ENCODE data around the gene BAZ1B. TPM values are rescaled to one million over a fixed set of nuclear protein-coding genes. Genes with fewer than 3 reads are reported as not detected.

BAZ1B gene
- polyA plus RNA-seq, 1 donor from 2014 or later = 35.0 TPM

DNA sequence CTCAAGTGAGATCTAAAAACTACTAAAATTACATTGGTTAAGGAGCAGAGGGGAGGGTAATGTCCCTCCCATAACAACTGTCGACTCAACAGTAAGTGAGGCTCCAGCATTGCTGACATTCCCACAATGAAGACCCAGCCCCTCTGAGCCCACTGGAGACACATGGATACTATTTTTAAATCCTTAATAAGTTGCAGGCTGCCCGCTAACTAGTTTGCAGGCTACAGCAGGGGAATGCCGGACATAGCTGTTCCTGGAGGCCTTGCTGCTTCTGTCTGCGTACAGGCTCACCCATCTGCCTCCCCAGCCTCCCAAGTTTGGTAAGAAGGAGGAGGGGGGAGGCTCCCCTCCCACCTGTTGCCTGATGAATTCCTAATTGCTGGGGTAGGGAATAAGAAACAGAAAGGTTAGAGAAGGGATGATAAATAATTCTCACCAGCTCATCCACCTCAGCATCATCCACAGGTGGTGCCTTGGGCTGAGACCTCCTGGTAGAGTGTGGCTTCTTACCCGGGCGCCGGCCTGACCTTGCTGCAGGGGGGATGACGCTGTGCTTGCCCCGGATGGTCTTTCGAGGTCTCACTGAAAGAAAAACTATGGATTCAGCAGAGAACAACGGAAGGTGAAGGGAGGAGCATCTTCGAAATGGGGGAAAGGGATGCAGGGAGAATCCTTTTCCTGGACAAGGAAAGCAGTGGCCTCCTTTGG is 78.4 kb downstream of the BAZ1B start:
- Histone ChIP-seq H3K9ac (ENCODE audit: low read length) (no peak overlapping the region), H3K36me3 (ENCODE audit: insufficient read depth, low read length) (peaks cover 4% of the 10 kb centered on the region), H2AFZ (ENCODE audit: low read depth, low read length) (no peak overlapping the region), H3K9me2 (ENCODE audit: insufficient read depth, low read length) (no peaks in the 10 kb centered on the region), H4K20me1 (ENCODE audit: insufficient read depth) (no peaks in the 10 kb centered on the region), H3K79me2 (replicated peaks; ENCODE audit: insufficient read depth, low read length) (no peaks in the 10 kb centered on the region), H3K4me3 (ENCODE audit: low read length) (no peak overlapping the region), H3K4me2 (ENCODE audit: low read length) (no peak overlapping the region), H3F3A (ENCODE audit: insufficient read depth, low read length, poor library complexity, severe bottlenecking) (no peaks in the 10 kb centered on the region), H3K9me3 (ENCODE audit: low read length) (no peaks in the 10 kb centered on the region), H3K27me3 (ENCODE audit: insufficient read depth, low read depth, low read length) (no peaks in the 10 kb centered on the region), H3K27ac (ENCODE audit: low read length) (no peak overlapping the region)
- TF ChIP-seq EP300 (conservative IDR thresholded peaks at IDR 0.05; ENCODE audit: poor library complexity, severe bottlenecking) = no peak
- no peak for TF ChIP-seq SMC3 (conservative IDR thresholded peaks at IDR 0.05; ENCODE audit: poor library complexity)
- no peak for TF ChIP-seq EZH2 (IDR thresholded peaks at IDR 0.05; ENCODE audit: borderline replicate concordance, insufficient read depth, low read length, poor library complexity, severe bottlenecking)
- no peak for TF ChIP-seq REST (IDR thresholded peaks at IDR 0.05; ENCODE audit: borderline replicate concordance)
- no peak for TF ChIP-seq MXI1 (conservative IDR thresholded peaks at IDR 0.05; ENCODE audit: poor library complexity, severe bottlenecking)
- no peak for TF ChIP-seq POLR2AphosphoS5 (IDR thresholded peaks at IDR 0.05)
- TF ChIP-seq, protein P1, sequence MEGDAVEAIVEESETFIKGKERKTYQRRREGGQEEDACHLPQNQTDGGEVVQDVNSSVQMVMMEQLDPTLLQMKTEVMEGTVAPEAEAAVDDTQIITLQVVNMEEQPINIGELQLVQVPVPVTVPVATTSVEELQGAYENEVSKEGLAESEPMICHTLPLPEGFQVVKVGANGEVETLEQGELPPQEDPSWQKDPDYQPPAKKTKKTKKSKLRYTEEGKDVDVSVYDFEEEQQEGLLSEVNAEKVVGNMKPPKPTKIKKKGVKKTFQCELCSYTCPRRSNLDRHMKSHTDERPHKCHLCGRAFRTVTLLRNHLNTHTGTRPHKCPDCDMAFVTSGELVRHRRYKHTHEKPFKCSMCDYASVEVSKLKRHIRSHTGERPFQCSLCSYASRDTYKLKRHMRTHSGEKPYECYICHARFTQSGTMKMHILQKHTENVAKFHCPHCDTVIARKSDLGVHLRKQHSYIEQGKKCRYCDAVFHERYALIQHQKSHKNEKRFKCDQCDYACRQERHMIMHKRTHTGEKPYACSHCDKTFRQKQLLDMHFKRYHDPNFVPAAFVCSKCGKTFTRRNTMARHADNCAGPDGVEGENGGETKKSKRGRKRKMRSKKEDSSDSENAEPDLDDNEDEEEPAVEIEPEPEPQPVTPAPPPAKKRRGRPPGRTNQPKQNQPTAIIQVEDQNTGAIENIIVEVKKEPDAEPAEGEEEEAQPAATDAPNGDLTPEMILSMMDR (IDR thresholded peaks at IDR 0.05; ENCODE audit: poor library complexity, severe bottlenecking) = no peak
- no peak for TF ChIP-seq TAF1 (IDR thresholded peaks at IDR 0.05; ENCODE audit: low read depth)
- no peak for TF ChIP-seq RAD21 (conservative IDR thresholded peaks at IDR 0.05)

DNA sequence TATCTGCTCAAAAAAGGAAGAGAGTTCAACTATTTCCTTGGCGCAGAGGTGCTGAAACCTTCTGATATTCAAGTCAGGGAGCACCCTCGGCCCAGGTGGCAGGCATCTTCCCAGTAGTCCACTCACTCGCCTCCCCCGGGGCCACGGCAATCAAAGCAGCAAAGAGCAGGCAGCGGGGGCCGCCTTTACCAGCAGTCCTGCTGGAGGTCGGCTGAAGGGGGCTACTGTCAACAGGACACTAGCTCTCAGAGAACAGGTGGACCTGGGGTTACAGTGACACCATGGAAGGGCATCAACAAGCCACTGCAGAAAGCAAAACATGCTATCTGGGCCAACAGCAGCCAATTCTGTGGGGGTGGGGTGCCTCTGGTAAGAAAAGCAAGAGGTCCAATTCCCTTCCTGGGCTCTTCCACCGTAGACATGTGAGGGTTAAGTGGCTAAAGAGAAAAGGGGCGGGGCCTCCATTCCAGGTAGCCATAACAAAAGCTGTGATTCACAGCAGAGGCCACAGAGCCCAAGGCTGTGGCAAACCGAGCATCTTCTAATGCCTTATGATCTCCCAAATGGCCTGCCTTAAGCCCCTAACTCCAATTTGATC is 79.1 kb downstream of the BAZ1B start:
- TF ChIP-seq EP300 (conservative IDR thresholded peaks at IDR 0.05; ENCODE audit: poor library complexity, severe bottlenecking) (no peak), MXI1 (conservative IDR thresholded peaks at IDR 0.05; ENCODE audit: poor library complexity, severe bottlenecking) (no peak), SMC3 (conservative IDR thresholded peaks at IDR 0.05; ENCODE audit: poor library complexity) (no peak), TAF1 (IDR thresholded peaks at IDR 0.05; ENCODE audit: low read depth) (no peak), RAD21 (conservative IDR thresholded peaks at IDR 0.05) (no peak), EZH2 (IDR thresholded peaks at IDR 0.05; ENCODE audit: borderline replicate concordance, insufficient read depth, low read length, poor library complexity, severe bottlenecking) (no peak), REST (IDR thresholded peaks at IDR 0.05; ENCODE audit: borderline replicate concordance) (no peak), POLR2AphosphoS5 (IDR thresholded peaks at IDR 0.05) (no peak)
- TF ChIP-seq, protein P1 (IDR thresholded peaks at IDR 0.05; ENCODE audit: poor library complexity, severe bottlenecking) = no peak
- Histone ChIP-seq H2AFZ (ENCODE audit: low read depth, low read length) (no peak overlapping the region), H3K4me2 (ENCODE audit: low read length) (no peak overlapping the region), H3F3A (ENCODE audit: insufficient read depth, low read length, poor library complexity, severe bottlenecking) (no peaks in the 10 kb centered on the region), H3K9me2 (ENCODE audit: insufficient read depth, low read length) (no peaks in the 10 kb centered on the region), H3K4me3 (ENCODE audit: low read length) (no peak overlapping the region), H3K27me3 (ENCODE audit: insufficient read depth, low read depth, low read length) (no peaks in the 10 kb centered on the region), H3K9ac (ENCODE audit: low read length) (no peak overlapping the region), H3K36me3 (ENCODE audit: insufficient read depth, low read length) (no peaks in the 10 kb centered on the region), H4K20me1 (ENCODE audit: insufficient read depth) (no peaks in the 10 kb centered on the region), H3K9me3 (ENCODE audit: low read length) (no peaks in the 10 kb centered on the region), H3K79me2 (replicated peaks; ENCODE audit: insufficient read depth, low read length) (no peaks in the 10 kb centered on the region), H3K27ac (ENCODE audit: low read length) (no peak overlapping the region)
